Endodermal cell (in vitro differentiated cells): Measurements from ENCODE around the gene SLC66A2. TPM values are rescaled to one million over a fixed set of nuclear protein-coding genes. Genes with fewer than 3 reads are reported as not detected.

Source experiments
- DNase-seq: peaks from one replicate; pipeline ENCODE4 v3.0.0-alpha.2; 2017
- H3K27ac ChIP-seq: 2 replicates; pipeline ENCODE4 v1.5.1; 2013; ENCODE audit warnings: mild to moderate bottlenecking, low read depth, low read length, moderate library complexity
- H3K27me3 ChIP-seq: 2 replicates; pipeline ENCODE4 v1.6.1; 2013; ENCODE audit warnings: mild to moderate bottlenecking, low read length, moderate library complexity; ENCODE audit not compliant: insufficient read depth, control insufficient read depth, poor library complexity, severe bottlenecking
- H3K36me3 ChIP-seq: 2 replicates; pipeline ENCODE4 v1.7.0; 2013; ENCODE audit warnings: mild to moderate bottlenecking, low read length, moderate library complexity; ENCODE audit not compliant: control insufficient read depth, insufficient read depth
- H3K4me1 ChIP-seq: one replicate; pipeline ENCODE4 v1.7.0; 2013; ENCODE audit warnings: low read length; ENCODE audit not compliant: control insufficient read depth, insufficient read depth
- H3K4me3 ChIP-seq: 2 replicates; pipeline ENCODE4 v1.5.1; 2013; ENCODE audit warnings: mild to moderate bottlenecking, low read length, moderate library complexity
- H3K9ac ChIP-seq: 2 replicates; pipeline ENCODE4 v1.6.1; 2013; ENCODE audit warnings: mild to moderate bottlenecking, low read length, moderate library complexity; ENCODE audit not compliant: poor library complexity, severe bottlenecking; ENCODE audit errors: extremely low read depth
- H3K9me3 ChIP-seq: 2 replicates; pipeline ENCODE4 v1.6.1; 2013; ENCODE audit warnings: mild to moderate bottlenecking, low read length, moderate library complexity; ENCODE audit not compliant: control insufficient read depth
- H3K27ac Mint-ChIP-seq: 2 replicates; pipeline ENCODE4 v1.8.0; 2020; ENCODE audit warnings: mixed read lengths
- H3K27me3 Mint-ChIP-seq: 2 replicates; pipeline ENCODE4 v1.8.0; 2021; ENCODE audit warnings: mild to moderate bottlenecking, mixed read lengths; ENCODE audit not compliant: insufficient read depth
- H3K36me3 Mint-ChIP-seq: 2 replicates; pipeline ENCODE4 v1.8.0; 2020; ENCODE audit warnings: low read depth, mixed read lengths
- H3K4me1 Mint-ChIP-seq: 2 replicates; pipeline ENCODE4 v1.8.0; 2020; ENCODE audit warnings: mixed read lengths
- H3K4me3 Mint-ChIP-seq: 2 replicates; pipeline ENCODE4 v1.8.0; 2020; ENCODE audit warnings: mild to moderate bottlenecking, moderate library complexity, mixed read lengths
- H3K9me3 Mint-ChIP-seq: 2 replicates; pipeline ENCODE4 v1.8.0; 2020; ENCODE audit warnings: mild to moderate bottlenecking, mixed read lengths
- WGBS, 2 experiments: methylation state at CpG; one replicate each; pipeline versions ENCODE4 v1.1.5 to v1.1.7; 2013; ENCODE audit warnings: missing lambda C conversion rate in 2 of 2, mixed read lengths in 1 of 2; ENCODE audit not compliant: insufficient coverage in 1 of 2, insufficient read length in 1 of 2; 5-methylcytosine and 5-hydroxymethylcytosine counted together
- total RNA-seq, 2 donors: library from RNA; stranded (reverse); fragmentation: NEBNext Ultra II Directional in 1 of 2; extraction: Animal tissue kit (Norgen Biotek cat#: 25700) in 1 of 2; gene quantifications; 2 replicates in 1 of 2; 3 replicates in 1 of 2; pipeline ENCODE4 v1.2.1, GENCODE V29; 2021
- TF ChIP-seq, protein P1 (sequence below): fragments of 200-600 bp; sonication (generic); conservative IDR thresholded peaks from 2 replicates; pipeline ENCODE4 v1.5.0; 2021; ENCODE audit warnings: antibody characterized with exemption, mild to moderate bottlenecking

The SLC66A2 gene
- total RNA-seq, 2 donors from 2014 or later = 30.3 to 32.4 TPM

GRCh38 chr18:79922971-79923411, 28.5 kb downstream of the SLC66A2 start:
- no peak overlapping the region for H3K27ac ChIP-seq
- H3K27me3 ChIP-seq = no peaks in the 10 kb centered on the region
- Mint-ChIP-seq H3K9me3 (no peaks in the 10 kb centered on the region), H3K4me3 (no peak overlapping the region), H3K27ac (no peak overlapping the region), H3K27me3 (no peaks in the 10 kb centered on the region), H3K36me3 (peaks cover 29% of the 10 kb centered on the region), H3K4me1 (no peaks in the 10 kb centered on the region)
- H3K9ac ChIP-seq = no peak overlapping the region
- no peak overlapping the region for H3K4me3 ChIP-seq
- TF ChIP-seq, protein P1, sequence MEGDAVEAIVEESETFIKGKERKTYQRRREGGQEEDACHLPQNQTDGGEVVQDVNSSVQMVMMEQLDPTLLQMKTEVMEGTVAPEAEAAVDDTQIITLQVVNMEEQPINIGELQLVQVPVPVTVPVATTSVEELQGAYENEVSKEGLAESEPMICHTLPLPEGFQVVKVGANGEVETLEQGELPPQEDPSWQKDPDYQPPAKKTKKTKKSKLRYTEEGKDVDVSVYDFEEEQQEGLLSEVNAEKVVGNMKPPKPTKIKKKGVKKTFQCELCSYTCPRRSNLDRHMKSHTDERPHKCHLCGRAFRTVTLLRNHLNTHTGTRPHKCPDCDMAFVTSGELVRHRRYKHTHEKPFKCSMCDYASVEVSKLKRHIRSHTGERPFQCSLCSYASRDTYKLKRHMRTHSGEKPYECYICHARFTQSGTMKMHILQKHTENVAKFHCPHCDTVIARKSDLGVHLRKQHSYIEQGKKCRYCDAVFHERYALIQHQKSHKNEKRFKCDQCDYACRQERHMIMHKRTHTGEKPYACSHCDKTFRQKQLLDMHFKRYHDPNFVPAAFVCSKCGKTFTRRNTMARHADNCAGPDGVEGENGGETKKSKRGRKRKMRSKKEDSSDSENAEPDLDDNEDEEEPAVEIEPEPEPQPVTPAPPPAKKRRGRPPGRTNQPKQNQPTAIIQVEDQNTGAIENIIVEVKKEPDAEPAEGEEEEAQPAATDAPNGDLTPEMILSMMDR = no peak
- 86 to 88% methylated on average over 5 to 11 of the region's 17 CpGs for WGBS, 2 experiments
- DNase-seq = no peak
- no peaks in the 10 kb centered on the region for H3K9me3 ChIP-seq
- peaks cover 11% of the 10 kb centered on the region for H3K36me3 ChIP-seq
- H3K4me1 ChIP-seq = no peaks in the 10 kb centered on the region

- H3K9ac ChIP-seq = no peak overlapping the region
- H3K27ac Mint-ChIP-seq = no peak overlapping the region
- H3K4me1 ChIP-seq = no peaks in the 10 kb centered on the region
- no peaks in the 10 kb centered on the region for H3K9me3 ChIP-seq
- H3K36me3 Mint-ChIP-seq = peaks cover 29% of the 10 kb centered on the region
- no peaks in the 10 kb centered on the region for H3K27me3 ChIP-seq
- no peaks in the 10 kb centered on the region for H3K9me3 Mint-ChIP-seq
- no peaks in the 10 kb centered on the region for H3K27me3 Mint-ChIP-seq
- no peak for DNase-seq
- H3K4me3 ChIP-seq = no peak overlapping the region
- WGBS, 2 experiments = 93 to 95% methylated on average over 10 to 24 of the region's 24 CpGs
- TF ChIP-seq, protein P1 = no peak
- H3K4me3 Mint-ChIP-seq = no peak overlapping the region
- H3K27ac ChIP-seq = no peak overlapping the region
- H3K4me1 Mint-ChIP-seq = no peaks in the 10 kb centered on the region
- H3K36me3 ChIP-seq = peaks cover 11% of the 10 kb centered on the region
These were observed 29.2 kb downstream of the SLC66A2 start for GRCh38 chr18:79921984-79922965.

DNA sequence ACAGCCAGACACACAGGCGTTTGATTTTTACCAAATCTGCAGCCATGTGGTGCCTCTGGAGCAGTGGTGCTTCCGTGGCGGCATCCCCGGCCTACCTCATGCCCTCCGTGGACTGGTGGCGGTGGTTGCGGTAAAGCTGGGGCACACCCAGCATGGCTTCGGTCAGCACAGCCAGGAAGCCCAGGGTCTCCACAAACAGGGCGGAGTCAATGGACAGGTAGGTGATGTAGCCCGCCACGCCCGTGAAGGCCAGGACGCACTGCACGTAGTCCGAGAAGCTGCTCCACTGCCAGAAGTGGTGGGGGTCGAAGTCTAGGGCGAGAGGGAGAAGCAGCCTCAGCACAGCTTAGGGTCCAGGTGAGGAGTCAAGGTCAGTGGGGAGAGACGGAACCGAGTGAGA, 32.4 kb downstream of the SLC66A2 start:
- H3K4me3 ChIP-seq = no peak overlapping the region
- Mint-ChIP-seq H3K4me1 (no peaks in the 10 kb centered on the region), H3K27ac (no peak overlapping the region), H3K36me3 (peaks cover 41% of the 10 kb centered on the region), H3K9me3 (no peaks in the 10 kb centered on the region), H3K4me3 (no peak overlapping the region), H3K27me3 (no peaks in the 10 kb centered on the region)
- no peaks in the 10 kb centered on the region for H3K27me3 ChIP-seq
- H3K9me3 ChIP-seq = no peaks in the 10 kb centered on the region
- H3K36me3 ChIP-seq = peaks cover 21% of the 10 kb centered on the region
- H3K4me1 ChIP-seq = no peaks in the 10 kb centered on the region
- no peak overlapping the region for H3K9ac ChIP-seq
- 93 to 97% methylated on average over 14 to 19 of the region's 19 CpGs for WGBS, 2 experiments
- H3K27ac ChIP-seq = no peak overlapping the region
- TF ChIP-seq, protein P1 = no peak
- peak; percentile 27 for DNase-seq
